Panc1 (cell line): ENCODE data around the gene ATP5PB.

Experiments
- CTCF ChIP-seq: fragments of 450-650 bp; IDR thresholded peaks from 2 replicates; pipeline ENCODE4 v1.5.1; 2017; ENCODE audit warnings: mild to moderate bottlenecking
- POLR2AphosphoS5 ChIP-seq: IDR thresholded peaks from 2 replicates; pipeline ENCODE4 v1.6.1; 2012; ENCODE audit warnings: mild to moderate bottlenecking, low read depth, low read length, moderate library complexity
- REST ChIP-seq, 2 experiments: IDR thresholded peaks; 2 replicates each; pipeline ENCODE4 v1.6.1; 2011 to 2012; ENCODE audit warnings: low read depth in 2 of 2, control low read depth in 1 of 2, low read length in 1 of 2, mild to moderate bottlenecking in 1 of 2, moderate library complexity in 1 of 2; ENCODE audit not compliant: insufficient read depth in 1 of 2
- SIN3A ChIP-seq: IDR thresholded peaks from 2 replicates; pipeline ENCODE4 v1.6.1; 2012; ENCODE audit warnings: low read depth, mild to moderate bottlenecking, low read length, moderate library complexity, borderline replicate concordance; ENCODE audit not compliant: insufficient read depth
- TCF7L2 ChIP-seq: IDR thresholded peaks from 2 replicates; pipeline ENCODE4 v1.6.1; 2011; ENCODE audit warnings: mild to moderate bottlenecking, low read depth, low read length, inconsistent platforms

DNA sequence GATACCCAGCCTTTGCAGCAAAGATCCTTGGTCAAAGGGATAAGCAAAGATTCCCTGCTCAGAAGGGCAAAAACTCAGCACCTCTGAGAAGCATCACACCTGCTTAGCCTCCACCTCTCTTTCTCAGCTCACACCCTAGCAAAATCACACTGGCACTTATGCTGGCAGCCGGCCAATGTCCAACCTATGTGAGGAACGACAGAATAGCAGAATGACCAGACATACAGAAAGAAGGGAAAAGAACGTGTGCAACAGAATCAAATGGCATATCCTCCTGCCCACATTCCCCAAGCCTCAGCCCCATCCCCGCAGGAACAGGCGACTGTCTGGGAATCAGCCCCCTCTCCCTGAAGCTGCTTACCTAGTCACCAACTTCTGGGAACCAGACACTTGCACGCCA lies 54.8 kb downstream of the ATP5PB start:
- TF ChIP-seq CTCF (no peak), REST (IDR thresholded peaks at IDR 0.05; ENCODE audit: insufficient read depth in 1 of 2, low read depth in 2 of 2, low read length in 1 of 2) (no peak), POLR2AphosphoS5 (no peak), SIN3A (no peak), TCF7L2 (no peak)
